Jurkat, Clone E6-1 (cell line): ENCODE measurements around the gene MTG1.
"Not testable (repeated sequence)": the region's sequence is repeated elsewhere in the genome, so short reads cannot be mapped to it uniquely, and the experiment has no call there.

Source experiments
- DNase-seq: peaks from one replicate; pipeline ENCODE4 v3.0.0-alpha.2; 2011; ENCODE audit warnings: low read depth, low spot score
- H3K4me3 ChIP-seq: 2 replicates; pipeline ENCODE4 v1.5.1; 2011; ENCODE audit warnings: mild to moderate bottlenecking, low read length, control low read depth, moderate library complexity

The MTG1 gene

GRCh38 chr10:133373174-133374090 is 20.5 kb upstream of the MTG1 start, which contains the start of gene ECHS1:
Gene ECHS1, minus strand, starts transcription at chr10:133373354. Its CDS starts 21 bp downstream, at chr10:133373333.
- peak; percentile 74 for DNase-seq
- peak within 1 kb of the TSS; percentile 68 for H3K4me3 ChIP-seq

GRCh38 chr10:133375357-133376115 is 18.4 kb upstream of the MTG1 start:
- no peak overlapping the region for H3K4me3 ChIP-seq
- no peak for DNase-seq

- not testable (repeated sequence) for DNase-seq, H3K4me3 ChIP-seq
Measured at GRCh38 chr10:133376183-133376582, 17.8 kb upstream of the MTG1 start.

- no peak for DNase-seq
- H3K4me3 ChIP-seq, result no peak overlapping the region
Measured at GRCh38 chr10:133377025-133377817, 16.7 kb upstream of the MTG1 start.

GRCh38 chr10:133377818-133378250 is 16.1 kb upstream of the MTG1 start:
- no peak for DNase-seq
- H3K4me3 ChIP-seq, result peak overlapping the region; percentile 68

GRCh38 chr10:133378251-133379096 is 15.5 kb upstream of the MTG1 start:
- DNase-seq, result peak; percentile 16
- H3K4me3 ChIP-seq, result peak overlapping the region; percentile 68

GRCh38 chr10:133379152-133379800 is 14.7 kb upstream of the MTG1 start, which contains the start of gene PAOX:
Gene PAOX, plus strand, starts transcription at chr10:133379262. Its CDS starts 55 bp downstream, at chr10:133379317.
- H3K4me3 ChIP-seq, result peak within 1 kb of the TSS; percentile 68
- no peak for DNase-seq

GRCh38 chr10:133379801-133380666 is 13.9 kb upstream of the MTG1 start:
- H3K4me3 ChIP-seq, result no peak overlapping the region
- DNase-seq, result no peak

- no peak overlapping the region for H3K4me3 ChIP-seq
- no peak for DNase-seq
Measured at GRCh38 chr10:133381036-133381435, 12.9 kb upstream of the MTG1 start.

GRCh38 chr10:133383551-133383950 is 10.4 kb upstream of the MTG1 start:
- no peak for DNase-seq
- H3K4me3 ChIP-seq, result no peak overlapping the region

- DNase-seq, result no peak
- H3K4me3 ChIP-seq, result no peak overlapping the region
Measured at GRCh38 chr10:133384071-133384470, 9.9 kb upstream of the MTG1 start.

- DNase-seq, result no peak
Measured at GRCh38 chr10:133385214-133385613, 8.7 kb upstream of the MTG1 start.

GRCh38 chr10:133386951-133387350 is 7.0 kb upstream of the MTG1 start:
- not testable (repeated sequence) for H3K4me3 ChIP-seq, DNase-seq

More at GRCh38 chr10:133385214-133385613, 8.7 kb upstream of the MTG1 start:
- H3K4me3 ChIP-seq, result no peak overlapping the region

- H3K4me3 ChIP-seq, result no peak overlapping the region
- no peak for DNase-seq
Measured at GRCh38 chr10:133388236-133388972, 5.6 kb upstream of the MTG1 start.

- DNase-seq, result no peak
- H3K4me3 ChIP-seq, result no peak overlapping the region
Measured at GRCh38 chr10:133388973-133389818, 4.8 kb upstream of the MTG1 start.
